HL-60 (cell line): ENCODE data around the gene BCAS3.

Experiments
- DNase-seq, 2 experiments: peaks; one replicate each; pipeline ENCODE4 v3.0.0-alpha.2; 2010 to 2020; ENCODE audit warnings: low read depth in 1 of 2, low spot score in 1 of 2
- H3K27ac ChIP-seq: fragments of 250-450 bp; sonication (Bioruptor Pico); replicated peaks from 2 replicates; pipeline ENCODE4 v1.5.1; 2020; ENCODE audit warnings: mild to moderate bottlenecking, moderate library complexity
- H3K27me3 ChIP-seq: fragments of 250-450 bp; sonication (Bioruptor Pico); 2 replicates; pipeline ENCODE4 v1.5.1; 2021; ENCODE audit warnings: mild to moderate bottlenecking, moderate library complexity; ENCODE audit not compliant: insufficient read depth, poor library complexity, severe bottlenecking
- H3K4me3 ChIP-seq: replicated peaks from 2 replicates; pipeline ENCODE4 v1.5.1; 2011; ENCODE audit warnings: mild to moderate bottlenecking, control low read depth, low read length; ENCODE audit not compliant: insufficient read depth
- GABPA ChIP-seq: IDR thresholded peaks from 2 replicates; pipeline ENCODE4 v1.6.1; 2012; ENCODE audit warnings: low read depth
- POLR2AphosphoS5 ChIP-seq: IDR thresholded peaks from 2 replicates; pipeline ENCODE4 v1.6.1; 2012; ENCODE audit warnings: low read depth
- REST ChIP-seq: IDR thresholded peaks from 2 replicates; pipeline ENCODE4 v1.6.1; 2012; ENCODE audit warnings: low read depth; ENCODE audit not compliant: insufficient replicate concordance
- SPI1 ChIP-seq: IDR thresholded peaks from 2 replicates; pipeline ENCODE4 v1.6.1; 2012; ENCODE audit warnings: low read depth, mild to moderate bottlenecking, borderline replicate concordance
- TF ChIP-seq, protein P1 (sequence below): IDR thresholded peaks from one replicate; pipeline ENCODE4 v1.5.1; 2011; ENCODE audit warnings: low read length, control low read depth, inconsistent platforms; ENCODE audit not compliant: insufficient read depth

Gene BCAS3

GRCh38 chr17:61230461-61230860 is 552.8 kb downstream of the BCAS3 start:
- no peak for DNase-seq
- H3K27me3 ChIP-seq, result no peaks in the 10 kb centered on the region
- no peak overlapping the region for H3K4me3 ChIP-seq
- TF ChIP-seq SPI1, result no peak
- TF ChIP-seq, protein P1, sequence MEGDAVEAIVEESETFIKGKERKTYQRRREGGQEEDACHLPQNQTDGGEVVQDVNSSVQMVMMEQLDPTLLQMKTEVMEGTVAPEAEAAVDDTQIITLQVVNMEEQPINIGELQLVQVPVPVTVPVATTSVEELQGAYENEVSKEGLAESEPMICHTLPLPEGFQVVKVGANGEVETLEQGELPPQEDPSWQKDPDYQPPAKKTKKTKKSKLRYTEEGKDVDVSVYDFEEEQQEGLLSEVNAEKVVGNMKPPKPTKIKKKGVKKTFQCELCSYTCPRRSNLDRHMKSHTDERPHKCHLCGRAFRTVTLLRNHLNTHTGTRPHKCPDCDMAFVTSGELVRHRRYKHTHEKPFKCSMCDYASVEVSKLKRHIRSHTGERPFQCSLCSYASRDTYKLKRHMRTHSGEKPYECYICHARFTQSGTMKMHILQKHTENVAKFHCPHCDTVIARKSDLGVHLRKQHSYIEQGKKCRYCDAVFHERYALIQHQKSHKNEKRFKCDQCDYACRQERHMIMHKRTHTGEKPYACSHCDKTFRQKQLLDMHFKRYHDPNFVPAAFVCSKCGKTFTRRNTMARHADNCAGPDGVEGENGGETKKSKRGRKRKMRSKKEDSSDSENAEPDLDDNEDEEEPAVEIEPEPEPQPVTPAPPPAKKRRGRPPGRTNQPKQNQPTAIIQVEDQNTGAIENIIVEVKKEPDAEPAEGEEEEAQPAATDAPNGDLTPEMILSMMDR, result no peak
- TF ChIP-seq GABPA, result no peak
- TF ChIP-seq POLR2AphosphoS5, result no peak
- no peak for TF ChIP-seq REST
- no peak overlapping the region for H3K27ac ChIP-seq

DNA sequence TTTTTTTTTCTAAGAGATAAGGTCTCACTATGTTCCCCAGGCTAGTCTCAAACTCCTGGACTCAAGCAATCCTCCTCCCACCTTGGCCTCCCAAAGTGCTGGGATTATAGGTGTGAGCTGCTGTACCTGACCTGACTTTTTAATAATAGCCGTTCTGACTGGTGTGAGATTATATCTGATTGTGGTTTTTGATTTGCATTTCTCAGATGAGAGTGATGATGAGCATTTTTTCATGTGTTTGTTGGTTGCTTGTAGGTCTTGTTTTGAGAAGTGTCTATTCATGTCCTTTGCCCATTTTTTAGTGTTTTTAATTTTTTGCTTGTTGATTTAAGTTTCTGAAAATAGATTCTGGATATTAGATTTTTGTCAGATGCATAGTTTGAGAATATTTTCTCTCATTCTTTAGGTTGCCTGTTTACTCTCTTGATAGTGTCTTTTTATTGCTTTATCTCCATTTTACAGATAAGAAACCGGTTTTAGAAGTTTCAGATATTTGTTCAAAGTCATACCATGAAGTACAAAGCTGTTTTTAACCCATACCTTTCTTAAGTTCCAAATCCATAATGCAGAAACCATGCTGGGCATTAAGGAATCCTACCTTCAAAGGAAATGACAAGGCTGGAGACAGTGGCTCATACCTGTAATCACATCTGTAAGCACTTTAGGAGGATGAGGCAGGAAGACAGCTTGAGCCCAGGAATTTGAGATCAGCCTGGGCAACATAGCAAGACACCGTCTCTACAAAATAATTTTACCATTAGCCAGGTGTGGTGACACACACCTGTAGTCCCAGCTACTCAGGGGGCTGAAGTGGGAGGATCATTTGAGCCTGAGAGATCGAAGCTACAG is 553.5 kb downstream of the BCAS3 start:
- Histone ChIP-seq H3K4me3 (no peak overlapping the region), H3K27ac (no peak overlapping the region), H3K27me3 (no peaks in the 10 kb centered on the region)
- no peak for DNase-seq
- TF ChIP-seq POLR2AphosphoS5 (no peak), REST (no peak), GABPA (no peak), SPI1 (no peak)
- TF ChIP-seq, protein P1, result no peak

GRCh38 chr17:61232871-61233270 is 555.2 kb downstream of the BCAS3 start:
- H3K27me3 ChIP-seq, result no peaks in the 10 kb centered on the region
- no peak overlapping the region for H3K4me3 ChIP-seq
- DNase-seq, result no peak
- H3K27ac ChIP-seq, result no peak overlapping the region
- no peak for TF ChIP-seq POLR2AphosphoS5
- TF ChIP-seq REST, result no peak
- no peak for TF ChIP-seq GABPA
- TF ChIP-seq SPI1, result no peak
- TF ChIP-seq, protein P1, result no peak
